ENCODE measurements around the gene MOBP. TPM values are rescaled to one million over a fixed set of nuclear protein-coding genes. Genes with fewer than 3 reads are reported as not detected.
"Not testable (repeated sequence)": the region's sequence is repeated elsewhere in the genome, so short reads cannot be mapped to it uniquely, and the experiment has no call there.

Gene MOBP
- polyA plus RNA-seq (2012; ENCODE audit: missing spikeins), result 0.40 TPM

- FAIRE-seq, result no peak
- TF ChIP-seq POLR2A (IDR thresholded peaks at IDR 0.05; ENCODE audit: low read depth, low read length), result no peak
- no peak for TF ChIP-seq TAF1 (IDR thresholded peaks at IDR 0.05; ENCODE audit: borderline replicate concordance, low read depth, low read length)
- no peak for TF ChIP-seq POLR2AphosphoS5 (IDR thresholded peaks at IDR 0.05; ENCODE audit: low read depth, low read length)
- no peak for DNase-seq (ENCODE audit: insufficient read length)
These were observed at the start of gene MOBP for GRCh38 chr3:39467394-39468107. Gene MOBP (plus strand): TSS chr3:39467680. CDS start chr3:39502070, 34,390 bp downstream.

GRCh38 chr3:39418556-39419225, 48.8 kb upstream of the MOBP start:
- FAIRE-seq; DNase-seq (ENCODE audit: insufficient read length): not testable (repeated sequence)

- TF ChIP-seq POLR2AphosphoS5 (IDR thresholded peaks at IDR 0.05; ENCODE audit: low read depth, low read length) (no peak), TAF1 (IDR thresholded peaks at IDR 0.05; ENCODE audit: borderline replicate concordance, low read depth, low read length) (no peak), POLR2A (IDR thresholded peaks at IDR 0.05; ENCODE audit: low read depth, low read length) (no peak)
- no peak for DNase-seq (ENCODE audit: insufficient read length)
- no peak for FAIRE-seq
These were observed 47.7 kb upstream of the MOBP start for GRCh38 chr3:39419742-39420315.

GRCh38 chr3:39420543-39420942, 46.9 kb upstream of the MOBP start:
- no peak for FAIRE-seq
- TF ChIP-seq TAF1 (IDR thresholded peaks at IDR 0.05; ENCODE audit: borderline replicate concordance, low read depth, low read length) (no peak), POLR2A (IDR thresholded peaks at IDR 0.05; ENCODE audit: low read depth, low read length) (no peak), POLR2AphosphoS5 (IDR thresholded peaks at IDR 0.05; ENCODE audit: low read depth, low read length) (no peak)
- no peak for DNase-seq (ENCODE audit: insufficient read length)

GRCh38 chr3:39423436-39423970, 44.0 kb upstream of the MOBP start:
- FAIRE-seq, result no peak
- DNase-seq (ENCODE audit: insufficient read length), result no peak
- no peak for TF ChIP-seq POLR2AphosphoS5 (IDR thresholded peaks at IDR 0.05; ENCODE audit: low read depth, low read length)
- no peak for TF ChIP-seq TAF1 (IDR thresholded peaks at IDR 0.05; ENCODE audit: borderline replicate concordance, low read depth, low read length)
- TF ChIP-seq POLR2A (IDR thresholded peaks at IDR 0.05; ENCODE audit: low read depth, low read length), result no peak

- TF ChIP-seq POLR2A (IDR thresholded peaks at IDR 0.05; ENCODE audit: low read depth, low read length), result no peak
- no peak for TF ChIP-seq TAF1 (IDR thresholded peaks at IDR 0.05; ENCODE audit: borderline replicate concordance, low read depth, low read length)
- TF ChIP-seq POLR2AphosphoS5 (IDR thresholded peaks at IDR 0.05; ENCODE audit: low read depth, low read length), result no peak
- DNase-seq (ENCODE audit: insufficient read length) (no peak), FAIRE-seq (no peak)
These were observed 41.2 kb upstream of the MOBP start for GRCh38 chr3:39426312-39426711.

GRCh38 chr3:39427506-39427905, 40.0 kb upstream of the MOBP start:
- TF ChIP-seq TAF1 (IDR thresholded peaks at IDR 0.05; ENCODE audit: borderline replicate concordance, low read depth, low read length), result no peak
- TF ChIP-seq POLR2A (IDR thresholded peaks at IDR 0.05; ENCODE audit: low read depth, low read length), result no peak
- no peak for TF ChIP-seq POLR2AphosphoS5 (IDR thresholded peaks at IDR 0.05; ENCODE audit: low read depth, low read length)
- FAIRE-seq, result no peak
- no peak for DNase-seq (ENCODE audit: insufficient read length)

GRCh38 chr3:39428745-39429201, 38.7 kb upstream of the MOBP start:
- TF ChIP-seq TAF1 (IDR thresholded peaks at IDR 0.05; ENCODE audit: borderline replicate concordance, low read depth, low read length) (no peak), POLR2A (IDR thresholded peaks at IDR 0.05; ENCODE audit: low read depth, low read length) (no peak), POLR2AphosphoS5 (IDR thresholded peaks at IDR 0.05; ENCODE audit: low read depth, low read length) (no peak)
- DNase-seq (ENCODE audit: insufficient read length), result no peak
- no peak for FAIRE-seq

GRCh38 chr3:39429466-39429865, 38.0 kb upstream of the MOBP start:
- no peak for DNase-seq (ENCODE audit: insufficient read length)
- no peak for TF ChIP-seq POLR2AphosphoS5 (IDR thresholded peaks at IDR 0.05; ENCODE audit: low read depth, low read length)
- TF ChIP-seq TAF1 (IDR thresholded peaks at IDR 0.05; ENCODE audit: borderline replicate concordance, low read depth, low read length), result no peak
- no peak for TF ChIP-seq POLR2A (IDR thresholded peaks at IDR 0.05; ENCODE audit: low read depth, low read length)
- no peak for FAIRE-seq

- TF ChIP-seq POLR2AphosphoS5 (IDR thresholded peaks at IDR 0.05; ENCODE audit: low read depth, low read length) (no peak), TAF1 (IDR thresholded peaks at IDR 0.05; ENCODE audit: borderline replicate concordance, low read depth, low read length) (no peak), POLR2A (IDR thresholded peaks at IDR 0.05; ENCODE audit: low read depth, low read length) (no peak)
- DNase-seq (ENCODE audit: insufficient read length) (no peak), FAIRE-seq (no peak)
These were observed 35.1 kb upstream of the MOBP start for GRCh38 chr3:39432342-39432741.

GRCh38 chr3:39433642-39434041, 33.8 kb upstream of the MOBP start:
- DNase-seq (ENCODE audit: insufficient read length) (no peak), FAIRE-seq (no peak)
- TF ChIP-seq POLR2AphosphoS5 (IDR thresholded peaks at IDR 0.05; ENCODE audit: low read depth, low read length) (no peak), POLR2A (IDR thresholded peaks at IDR 0.05; ENCODE audit: low read depth, low read length) (no peak), TAF1 (IDR thresholded peaks at IDR 0.05; ENCODE audit: borderline replicate concordance, low read depth, low read length) (no peak)

Measured in GM12892 (cell line).